ENCODE measurements around the gene WFDC1.

The WFDC1 gene

GRCh38 chr16:84294531-84295142, at the start of gene WFDC1:
TSS of gene WFDC1 (plus strand) at chr16:84294878. CDS start at chr16:84294972, 94 bp downstream.
- no peak for DNase-seq (ENCODE audit: low read depth)

GRCh38 chr16:84245956-84246678, 48.6 kb upstream of the WFDC1 start:
- DNase-seq (ENCODE audit: low read depth): no peak

GRCh38 chr16:84246679-84247077, 48.0 kb upstream of the WFDC1 start:
- DNase-seq (ENCODE audit: low read depth): no peak

GRCh38 chr16:84247331-84247730, 47.3 kb upstream of the WFDC1 start:
- no peak for DNase-seq (ENCODE audit: low read depth)

- peak; percentile 28 for DNase-seq (ENCODE audit: low read depth)
Observed at GRCh38 chr16:84247844-84248243, 46.8 kb upstream of the WFDC1 start.

- no peak for DNase-seq (ENCODE audit: low read depth)
Observed at GRCh38 chr16:84252184-84252583, 42.5 kb upstream of the WFDC1 start.

- DNase-seq (ENCODE audit: low read depth): no peak
Observed at GRCh38 chr16:84253173-84253572, 41.5 kb upstream of the WFDC1 start.

- no peak for DNase-seq (ENCODE audit: low read depth)
Observed at GRCh38 chr16:84254062-84254461, 40.6 kb upstream of the WFDC1 start.

GRCh38 chr16:84255050-84255810, 39.4 kb upstream of the WFDC1 start:
- no peak for DNase-seq (ENCODE audit: low read depth)

GRCh38 chr16:84258266-84258665, 36.4 kb upstream of the WFDC1 start:
- DNase-seq (ENCODE audit: low read depth): no peak

- DNase-seq (ENCODE audit: low read depth): no peak
Observed at GRCh38 chr16:84259691-84260090, 35.0 kb upstream of the WFDC1 start.

GRCh38 chr16:84260766-84261554, 33.7 kb upstream of the WFDC1 start:
- no peak for DNase-seq (ENCODE audit: low read depth)

GRCh38 chr16:84262031-84262430, 32.6 kb upstream of the WFDC1 start:
- no peak for DNase-seq (ENCODE audit: low read depth)

GRCh38 chr16:84262939-84263338, 31.7 kb upstream of the WFDC1 start:
- no peak for DNase-seq (ENCODE audit: low read depth)

- DNase-seq (ENCODE audit: low read depth): no peak
Observed at GRCh38 chr16:84266451-84266850, 28.2 kb upstream of the WFDC1 start.

GRCh38 chr16:84267380-84267779, 27.3 kb upstream of the WFDC1 start:
- no peak for DNase-seq (ENCODE audit: low read depth)

- DNase-seq (ENCODE audit: low read depth): no peak
Observed at GRCh38 chr16:84268291-84269040, 26.2 kb upstream of the WFDC1 start.

GRCh38 chr16:84270071-84270470, 24.6 kb upstream of the WFDC1 start:
- no peak for DNase-seq (ENCODE audit: low read depth)

GRCh38 chr16:84270531-84270930, 24.1 kb upstream of the WFDC1 start:
- DNase-seq (ENCODE audit: low read depth): no peak

- DNase-seq (ENCODE audit: low read depth): no peak
Observed at GRCh38 chr16:84271037-84271436, 23.6 kb upstream of the WFDC1 start.

- no peak for DNase-seq (ENCODE audit: low read depth)
Observed at GRCh38 chr16:84271866-84272265, 22.8 kb upstream of the WFDC1 start.
